Kidney (tissue), 14 donors: ENCODE measurements around the gene CYB561D2. TPM values are rescaled to one million over a fixed set of nuclear protein-coding genes. Genes with fewer than 3 reads are reported as not detected.

ENCODE experiments used
- DNase-seq, 5 donors: peaks; one replicate each; pipeline ENCODE4 v3.0.0-alpha.2; 2013 to 2020
- FAIRE-seq: peaks from 2 replicates; lab custom pipeline; 2012; peaks lifted over from hg19 to GRCh38; lab: Jason Lieb, UNC
- H3K27ac ChIP-seq, 2 donors: one replicate each; pipeline ENCODE4 v1.7.0; 2013; ENCODE audit warnings: low read depth in 2 of 2, low read length in 2 of 2, inconsistent platforms in 1 of 2
- H3K27me3 ChIP-seq: one replicate; pipeline ENCODE4 v1.7.1; 2013; ENCODE audit warnings: low read length, inconsistent platforms; ENCODE audit not compliant: control insufficient read depth, insufficient read depth
- H3K36me3 ChIP-seq, 3 donors: one replicate each; pipeline versions ENCODE4 v1.7.0 to v1.7.1; 2013; ENCODE audit warnings: low read length in 3 of 3, control low read depth in 1 of 3, inconsistent platforms in 1 of 3; ENCODE audit not compliant: insufficient read depth in 3 of 3, control insufficient read depth in 2 of 3
- H3K4me1 ChIP-seq, 3 donors: one replicate each; pipeline versions ENCODE4 v1.7.0 to v1.7.1; 2013; ENCODE audit warnings: low read length in 3 of 3, inconsistent platforms in 1 of 3, low read depth in 1 of 3; ENCODE audit not compliant: control insufficient read depth in 2 of 3, insufficient read depth in 2 of 3
- H3K4me3 ChIP-seq, 3 donors: one replicate each; pipeline versions ENCODE4 v1.7.0 to v1.8.1; 2013; ENCODE audit warnings: low read length in 3 of 3, control low read depth in 1 of 3, inconsistent platforms in 1 of 3
- H3K9ac ChIP-seq, 3 donors: one replicate each; pipeline versions ENCODE4 v1.7.0 to v1.7.1; 2013; ENCODE audit warnings: low read length in 3 of 3, control low read depth in 1 of 3, inconsistent platforms in 1 of 3
- H3K9me3 ChIP-seq, 3 donors: one replicate each; pipeline versions ENCODE4 v1.7.0 to v1.7.1; 2013; ENCODE audit warnings: low read length in 3 of 3, control low read depth in 1 of 3, inconsistent platforms in 1 of 3; ENCODE audit not compliant: control insufficient read depth in 2 of 3, insufficient read depth in 1 of 3
- CTCF ChIP-seq: IDR thresholded peaks from 3 replicates; pipeline ENCODE4 v1.5.1; 2012; ENCODE audit warnings: mild to moderate bottlenecking, moderate library complexity, borderline replicate concordance; ENCODE audit not compliant: insufficient read depth; ENCODE audit errors: extremely low read depth
- intact Hi-C: fragments of 100-400 bp; cut with DNase I; formaldehyde crosslinking; loops from one replicate; pipeline ENCODE4 v1.11.1; 2022
- polyA plus RNA-seq: library from polyadenylated mRNA; stranded (reverse); fragments of 350-450 nt; fragmentation: Illumina TruSeq; extraction: RNeasy Lipid Tissue Mini Kit (QIAGEN cat#74804); gene quantifications from one replicate; pipeline ENCODE4 v1.2.3, GENCODE V29; 2014; ENCODE audit warnings: low read depth, low replicate concordance; ENCODE audit not compliant: insufficient read depth
- total RNA-seq: library from RNA; stranded (reverse); fragmentation: NEBNext Ultra II Directional; extraction: Animal tissue kit (Norgen Biotek cat#: 25700); gene quantifications from one replicate; pipeline ENCODE4 v1.2.1, GENCODE V29; 2021
- donor health status: control.
- donor health status: control.
- donor health status: control.
- donor health status: control.
- donor health status: control.
- donor health status: DM: yes; HTN: yes; CAD: no.
- donor health status: Normal renal cell carcinoma (clear cell type).

Gene CYB561D2
- total and polyA plus RNA-seq, 2 donors from 2014 or later, result 28.5 to 38.8 TPM

- H3K36me3 ChIP-seq, result no peaks in the 10 kb centered on the region
- intact Hi-C loops, result no loop called here
- H3K27ac ChIP-seq, result peak overlapping the region; percentile 61 to 75
- peaks cover 2 to 18% (median 14%) of the 10 kb centered on the region in 3 donors for H3K4me1 ChIP-seq
- no peaks in the 10 kb centered on the region for H3K9me3 ChIP-seq
- DNase-seq, result no peak
- no peak for FAIRE-seq
- H3K4me3 ChIP-seq, result peak overlapping the region in 2 of 3 donors; percentile 28 to 47
- TF ChIP-seq CTCF, result no peak
- no peaks in the 10 kb centered on the region for H3K27me3 ChIP-seq
- no peak overlapping the region for H3K9ac ChIP-seq
These were observed 10.6 kb upstream of the CYB561D2 start for GRCh38 chr3:50340147-50340447.

DNA sequence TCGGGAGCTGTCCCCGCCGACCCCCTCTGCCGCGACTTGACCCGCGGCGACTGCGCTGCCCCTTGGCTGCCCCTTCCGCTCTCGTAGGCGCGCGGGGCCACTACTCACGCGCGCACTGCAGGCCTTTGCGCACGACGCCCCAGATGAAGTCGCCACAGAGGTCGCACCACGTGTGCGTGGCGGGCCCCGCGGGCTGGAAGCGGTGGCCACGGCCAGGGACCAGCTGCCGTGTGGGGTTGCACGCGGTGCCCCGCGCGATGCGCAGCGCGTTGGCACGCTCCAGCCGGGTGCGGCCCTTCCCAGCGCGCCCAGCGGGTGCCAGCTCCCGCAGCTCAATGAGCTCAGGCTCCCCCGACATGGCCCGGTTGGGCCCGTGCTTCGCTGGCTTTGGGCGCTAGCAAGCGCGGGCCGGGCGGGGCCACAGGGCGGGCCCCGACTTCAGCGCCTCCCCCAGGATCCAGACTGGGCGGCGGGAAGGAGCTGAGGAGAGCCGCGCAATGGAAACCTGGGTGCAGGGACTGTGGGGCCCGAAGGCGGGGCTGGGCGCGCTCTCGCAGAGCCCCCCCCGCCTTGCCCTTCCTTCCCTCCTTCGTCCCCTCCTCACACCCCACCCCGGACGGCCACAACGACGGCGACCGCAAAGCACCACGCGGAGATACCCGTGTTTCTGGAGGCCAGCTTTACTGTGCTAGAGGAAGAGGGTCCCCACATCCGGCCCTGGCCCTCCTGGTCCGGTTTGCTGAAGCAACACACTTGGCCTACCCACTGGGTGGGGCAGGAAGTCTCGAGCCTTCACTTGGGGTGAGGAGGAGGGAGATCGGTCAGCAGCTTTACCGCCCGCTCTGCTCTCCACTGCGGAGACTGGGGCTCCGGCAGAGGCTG, 10.0 kb upstream of the CYB561D2 start, which contains the start of gene RASSF1:
RASSF1 (minus strand) TSS at position 389 of the 882 bp plus-strand sequence; CDS start at position 358, 31 bp downstream.
- H3K4me1 ChIP-seq, result peaks cover 2 to 20% (median 11%) of the 10 kb centered on the region in 3 donors
- intact Hi-C loops, result no loop called here
- no peak within 1 kb of the TSS for H3K9ac ChIP-seq
- DNase-seq, result peak; percentile 23 to 91 (median 64)
- H3K27me3 ChIP-seq, result no peaks in the 10 kb centered on the region
- no peaks in the 10 kb centered on the region for H3K9me3 ChIP-seq
- H3K4me3 ChIP-seq, result peak within 1 kb of the TSS; percentile 21 to 47 (median 36)
- peak within 1 kb of the TSS; percentile 61 to 75 for H3K27ac ChIP-seq
- FAIRE-seq, result no peak
- no peaks in the 10 kb centered on the region for H3K36me3 ChIP-seq
- TF ChIP-seq CTCF, result no peak

DNA sequence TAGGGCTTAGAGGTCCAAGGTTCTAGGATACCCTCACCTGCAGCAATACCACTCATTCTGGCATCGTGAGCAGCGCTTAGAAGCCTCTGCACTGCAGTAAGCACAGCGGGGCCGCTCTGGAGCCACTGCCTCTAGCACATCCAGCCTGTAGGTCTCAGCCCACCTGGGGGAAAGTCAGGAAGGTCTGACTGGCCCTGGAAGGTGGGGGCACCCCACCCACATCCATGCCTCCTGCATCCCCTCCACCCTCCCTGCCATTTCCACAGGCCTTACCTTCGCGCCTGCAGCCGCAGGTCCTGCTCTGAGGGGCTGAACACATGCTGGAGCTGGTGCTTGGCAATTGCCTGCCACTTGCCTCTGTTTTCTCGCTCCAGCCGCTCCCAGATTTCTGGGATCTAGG, 9.1 kb upstream of the CYB561D2 start:
- H3K4me1 ChIP-seq, result peaks cover 2 to 16% (median 6%) of the 10 kb centered on the region in 3 donors
- TF ChIP-seq CTCF, result no peak
- intact Hi-C loops, result no loop called here
- no peak overlapping the region for H3K27ac ChIP-seq
- H3K9me3 ChIP-seq, result no peaks in the 10 kb centered on the region
- no peak overlapping the region for H3K4me3 ChIP-seq
- no peaks in the 10 kb centered on the region for H3K27me3 ChIP-seq
- DNase-seq (peak in 2 of 5 donors; percentile 57 to 71), FAIRE-seq (no peak)
- H3K9ac ChIP-seq, result no peak overlapping the region
- H3K36me3 ChIP-seq, result no peaks in the 10 kb centered on the region
